Hepatocyte (in vitro differentiated cells): ENCODE results near the gene SERPINE2.
"Not testable (repeated sequence)": the region's sequence is repeated elsewhere in the genome, so short reads cannot be mapped to it uniquely, and the experiment has no call there.

ENCODE experiments used
- CTCF ChIP-seq: fragments of 200-600 bp; sonication (generic); IDR thresholded peaks from 2 replicates; pipeline ENCODE4 v1.5.1; 2016; ENCODE audit warnings: antibody characterized with exemption, mild to moderate bottlenecking; ENCODE audit not compliant: poor library complexity
- EZH2 ChIP-seq: fragments of 200-600 bp; sonication (generic); IDR thresholded peaks from 2 replicates; pipeline ENCODE4 v1.6.1; 2016; ENCODE audit warnings: antibody characterized with exemption, mild to moderate bottlenecking, borderline replicate concordance
- EZH2phosphoT487 ChIP-seq: fragments of 200-600 bp; sonication (generic); IDR thresholded peaks from one replicate; pipeline ENCODE4 v1.6.1; 2018; ENCODE audit warnings: antibody characterized with exemption, mild to moderate bottlenecking, low read depth, moderate library complexity; ENCODE audit not compliant: unreplicated experiment, severe bottlenecking

GRCh38 chr2:224000662-224001061 lies 38.4 kb downstream of the SERPINE2 start:
- TF ChIP-seq EZH2, CTCF, EZH2phosphoT487: not testable (repeated sequence)
